CD4-positive, CD25-positive, alpha-beta regulatory T cell (primary cell): ENCODE data around the gene AGBL4. TPM values are rescaled to one million over a fixed set of nuclear protein-coding genes. Genes with fewer than 3 reads are reported as not detected.

Experiments
- ATAC-seq, 2 donors: fragments of 150-1000 bp; cut with Tn5 transposase; one replicate each; pipeline ENCODE4 v1.10.0; 2021; ENCODE audit warnings: low read depth in 2 of 2, moderate number of reproducible peaks in 2 of 2, moderate library complexity in 1 of 2
- DNase-seq, 3 donors: peaks; one replicate each; pipeline versions ENCODE4 v3.0.0 to v3.0.0-alpha.2; 2012 to 2022; ENCODE audit warnings: mixed read lengths in 1 of 3
- H3K27ac ChIP-seq: one replicate; pipeline ENCODE4 v1.7.0; 2013; ENCODE audit warnings: mild to moderate bottlenecking, low read length; ENCODE audit not compliant: insufficient read depth, poor library complexity, severe bottlenecking
- H3K27me3 ChIP-seq: one replicate; pipeline ENCODE4 v1.7.0; 2013; ENCODE audit warnings: low read length; ENCODE audit not compliant: control insufficient read depth, insufficient read depth
- H3K36me3 ChIP-seq: one replicate; pipeline ENCODE4 v1.7.0; 2013; ENCODE audit warnings: mild to moderate bottlenecking, low read length, moderate library complexity; ENCODE audit not compliant: control insufficient read depth, insufficient read depth
- H3K4me1 ChIP-seq: 2 replicates; pipeline ENCODE4 v1.7.0; 2013; ENCODE audit warnings: mild to moderate bottlenecking, low read length; ENCODE audit not compliant: insufficient read depth, control insufficient read depth, poor library complexity, severe bottlenecking
- H3K4me3 ChIP-seq: one replicate; pipeline ENCODE4 v1.7.0; 2013; ENCODE audit warnings: low read depth, mild to moderate bottlenecking, low read length, moderate library complexity
- H3K9me3 ChIP-seq, 2 experiments: 1 replicate in 1 of 2; 2 replicates in 1 of 2; pipeline ENCODE4 v1.7.0; 2013; ENCODE audit warnings: low read length in 2 of 2, mild to moderate bottlenecking in 1 of 2, moderate library complexity in 1 of 2; ENCODE audit not compliant: control insufficient read depth in 2 of 2
- H3K27ac Mint-ChIP-seq, 3 donors: one replicate each; pipeline ENCODE4 v1.8.0; 2020 to 2022; ENCODE audit warnings: mild to moderate bottlenecking in 3 of 3, mixed read lengths in 3 of 3, moderate library complexity in 2 of 3
- H3K27me3 Mint-ChIP-seq: one replicate; pipeline ENCODE4 v1.8.0; 2022; ENCODE audit warnings: mild to moderate bottlenecking, mixed read lengths
- H3K36me3 Mint-ChIP-seq: one replicate; pipeline ENCODE4 v1.8.0; 2020; ENCODE audit warnings: mixed read lengths
- H3K4me1 Mint-ChIP-seq, 4 donors: one replicate each; pipeline ENCODE4 v1.8.0; 2020 to 2022; ENCODE audit warnings: mixed read lengths in 4 of 4, mild to moderate bottlenecking in 1 of 4
- H3K4me3 Mint-ChIP-seq, 4 donors: one replicate each; pipeline ENCODE4 v1.8.0; 2020 to 2022; ENCODE audit warnings: mild to moderate bottlenecking in 4 of 4, mixed read lengths in 4 of 4, moderate library complexity in 3 of 4
- H3K9me3 Mint-ChIP-seq, 7 donors: one replicate each; pipeline ENCODE4 v1.8.0; 2020 to 2022; ENCODE audit warnings: mixed read lengths in 7 of 7, mild to moderate bottlenecking in 3 of 7, moderate library complexity in 2 of 7
- polyA plus RNA-seq, 4 donors: library from polyadenylated mRNA; unstranded; fragments of 300-500 nt; fragmentation: Illumina TruSeq; gene quantifications; one replicate each; pipeline ENCODE4 v1.2.3, GENCODE V29; 2021
- total RNA-seq: library from RNA; stranded (reverse); gene quantifications from one replicate; pipeline ENCODE4 v1.2.3, GENCODE V29; 2022

The AGBL4 gene
- total and polyA plus RNA-seq, 5 donors from 2014 or later = 0.47 TPM; not detected in 4

- no peaks in the 10 kb centered on the region for H3K36me3 ChIP-seq
- Mint-ChIP-seq H3K4me3 (no peak overlapping the region), H3K36me3 (peaks cover 7% of the 10 kb centered on the region), H3K27me3 (peaks cover 4% of the 10 kb centered on the region), H3K27ac (no peak overlapping the region), H3K4me1 (no peaks in the 10 kb centered on the region), H3K9me3 (peaks cover 0 to 2% (median 0%) of the 10 kb centered on the region in 7 donors)
- no peak overlapping the region for H3K4me3 ChIP-seq
- ATAC-seq = no peak
- no peak for DNase-seq
- no peaks in the 10 kb centered on the region for H3K27me3 ChIP-seq
- no peaks in the 10 kb centered on the region for H3K4me1 ChIP-seq
- H3K9me3 ChIP-seq = no peaks in the 10 kb centered on the region
- H3K27ac ChIP-seq = no peak overlapping the region
Observed at GRCh38 chr1:48757363-48757762, 1266.4 kb downstream of the AGBL4 start.

DNA sequence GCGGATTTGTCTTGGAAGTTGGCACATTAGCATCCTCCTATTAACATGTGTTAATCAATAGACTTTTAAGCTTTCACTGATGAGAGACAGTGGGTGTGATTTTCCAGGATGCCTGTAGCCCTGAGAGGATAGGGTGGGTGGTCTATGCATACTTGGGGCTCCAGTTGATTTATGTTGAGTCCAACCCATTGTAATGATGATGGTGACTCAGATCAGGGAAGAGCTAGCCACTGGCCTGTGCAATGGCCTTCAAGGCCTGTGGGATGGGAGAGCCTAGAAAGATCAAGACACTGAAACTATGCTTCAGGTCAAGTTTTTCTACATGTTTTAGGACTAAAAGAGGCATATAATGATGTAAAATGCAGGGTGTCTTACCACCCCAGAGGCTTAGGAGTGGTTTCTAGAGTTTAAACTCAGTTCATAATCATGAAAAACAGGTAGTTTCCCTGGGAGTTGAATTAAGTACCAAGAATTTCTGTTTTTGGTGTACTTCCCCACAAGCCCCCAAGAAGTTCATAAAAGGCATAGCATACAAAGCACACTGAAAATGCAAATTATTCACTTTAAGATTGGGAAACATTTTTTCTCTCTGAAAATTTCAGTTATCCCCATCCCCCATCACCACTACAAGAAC, 1267.0 kb downstream of the AGBL4 start:
- no peaks in the 10 kb centered on the region for H3K36me3 ChIP-seq
- DNase-seq (no peak), ATAC-seq (no peak)
- H3K27ac Mint-ChIP-seq = no peak overlapping the region
- H3K27me3 Mint-ChIP-seq = peaks cover 4% of the 10 kb centered on the region
- H3K4me3 ChIP-seq = no peak overlapping the region
- H3K36me3 Mint-ChIP-seq = peaks cover 7% of the 10 kb centered on the region
- H3K4me1 ChIP-seq = no peaks in the 10 kb centered on the region
- peaks cover 0 to 2% (median 0%) of the 10 kb centered on the region in 7 donors for H3K9me3 Mint-ChIP-seq
- no peaks in the 10 kb centered on the region for H3K27me3 ChIP-seq
- no peaks in the 10 kb centered on the region for H3K4me1 Mint-ChIP-seq
- no peak overlapping the region for H3K27ac ChIP-seq
- H3K4me3 Mint-ChIP-seq = no peak overlapping the region
- H3K9me3 ChIP-seq = no peaks in the 10 kb centered on the region

GRCh38 chr1:48753293-48753692, 1270.5 kb downstream of the AGBL4 start:
- no peaks in the 10 kb centered on the region for H3K27me3 ChIP-seq
- no peak for DNase-seq
- ATAC-seq = no peak
- H3K36me3 Mint-ChIP-seq = no peaks in the 10 kb centered on the region
- no peak overlapping the region for H3K4me3 Mint-ChIP-seq
- H3K27ac Mint-ChIP-seq = no peak overlapping the region
- no peaks in the 10 kb centered on the region for H3K4me1 ChIP-seq
- no peak overlapping the region for H3K27ac ChIP-seq
- H3K4me1 Mint-ChIP-seq = no peaks in the 10 kb centered on the region
- peaks cover 4% of the 10 kb centered on the region for H3K27me3 Mint-ChIP-seq
- peaks cover 0 to 2% (median 0%) of the 10 kb centered on the region in 7 donors for H3K9me3 Mint-ChIP-seq
- H3K4me3 ChIP-seq = no peak overlapping the region
- no peaks in the 10 kb centered on the region for H3K9me3 ChIP-seq
- H3K36me3 ChIP-seq = no peaks in the 10 kb centered on the region

DNA sequence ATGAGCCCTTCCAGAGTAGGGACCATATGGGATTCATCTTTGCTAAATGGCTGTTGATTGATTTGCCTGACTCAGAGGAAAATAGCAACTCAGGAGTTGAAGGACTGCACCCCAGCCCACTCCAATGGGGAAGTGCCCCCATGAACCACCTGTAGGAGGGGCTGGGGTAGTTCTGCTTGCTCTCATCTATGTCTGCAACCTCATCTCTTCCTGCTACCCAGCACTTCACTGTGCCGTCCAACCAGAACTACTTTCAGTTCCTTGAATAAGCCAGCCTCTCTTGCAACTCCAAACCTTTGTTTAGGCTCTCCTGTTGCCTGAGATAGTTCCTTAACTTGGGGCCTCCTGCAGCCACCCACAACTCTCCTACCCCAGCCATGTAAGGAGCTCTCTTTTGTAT, 1273.6 kb downstream of the AGBL4 start:
- Histone ChIP-seq H3K9me3 (no peaks in the 10 kb centered on the region), H3K4me3 (no peak overlapping the region), H3K27me3 (no peaks in the 10 kb centered on the region), H3K27ac (no peak overlapping the region), H3K4me1 (no peaks in the 10 kb centered on the region), H3K36me3 (no peaks in the 10 kb centered on the region)
- Mint-ChIP-seq H3K27ac (no peak overlapping the region), H3K4me1 (no peaks in the 10 kb centered on the region), H3K27me3 (no peaks in the 10 kb centered on the region), H3K9me3 (peaks cover 0 to 3% (median 0%) of the 10 kb centered on the region in 7 donors), H3K4me3 (no peak overlapping the region), H3K36me3 (peaks cover 8% of the 10 kb centered on the region)
- ATAC-seq = peak in 1 of 2 donors; percentile 50
- no peak for DNase-seq

DNA sequence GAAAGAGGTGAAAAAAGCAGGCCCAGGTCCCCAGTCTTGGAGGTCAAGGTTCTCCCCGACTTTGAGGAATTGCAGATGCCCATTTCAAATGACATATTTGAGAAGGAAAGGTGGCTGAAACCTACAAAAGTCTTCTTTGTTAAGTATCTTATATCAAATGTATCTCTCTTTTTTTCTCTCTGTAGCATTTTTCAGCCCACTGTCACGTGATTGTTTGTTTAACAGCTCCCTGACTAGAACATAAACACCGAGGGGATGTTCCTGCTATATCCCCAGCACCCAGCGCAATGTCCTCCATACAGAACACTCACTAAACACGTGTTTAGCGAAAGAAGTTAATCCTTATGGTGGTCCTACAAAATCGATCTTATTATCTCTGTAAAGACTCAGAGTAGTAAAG, 1274.7 kb downstream of the AGBL4 start:
- Histone ChIP-seq H3K4me1 (no peaks in the 10 kb centered on the region), H3K27me3 (no peaks in the 10 kb centered on the region), H3K9me3 (no peaks in the 10 kb centered on the region), H3K4me3 (no peak overlapping the region), H3K27ac (no peak overlapping the region), H3K36me3 (no peaks in the 10 kb centered on the region)
- Mint-ChIP-seq H3K27ac (no peak overlapping the region), H3K36me3 (peaks cover 12% of the 10 kb centered on the region), H3K4me3 (no peak overlapping the region), H3K9me3 (peaks cover 0 to 3% (median 0%) of the 10 kb centered on the region in 7 donors), H3K4me1 (no peaks in the 10 kb centered on the region), H3K27me3 (no peaks in the 10 kb centered on the region)
- no peak for ATAC-seq
- DNase-seq = no peak

GRCh38 chr1:48746906-48747305, 1276.8 kb downstream of the AGBL4 start:
- Mint-ChIP-seq H3K9me3 (peaks cover 0 to 1% (median 0%) of the 10 kb centered on the region in 7 donors), H3K4me3 (no peak overlapping the region), H3K36me3 (peaks cover 12% of the 10 kb centered on the region), H3K27ac (no peak overlapping the region), H3K4me1 (no peaks in the 10 kb centered on the region), H3K27me3 (no peaks in the 10 kb centered on the region)
- Histone ChIP-seq H3K27me3 (no peaks in the 10 kb centered on the region), H3K9me3 (no peaks in the 10 kb centered on the region), H3K4me3 (no peak overlapping the region), H3K27ac (no peak overlapping the region), H3K36me3 (no peaks in the 10 kb centered on the region), H3K4me1 (no peaks in the 10 kb centered on the region)
- no peak for DNase-seq
- ATAC-seq = no peak

GRCh38 chr1:48744032-48744431, 1279.7 kb downstream of the AGBL4 start:
- no peak for ATAC-seq
- Histone ChIP-seq H3K36me3 (no peaks in the 10 kb centered on the region), H3K9me3 (no peaks in the 10 kb centered on the region), H3K27ac (no peak overlapping the region), H3K27me3 (no peaks in the 10 kb centered on the region), H3K4me1 (no peaks in the 10 kb centered on the region), H3K4me3 (no peak overlapping the region)
- no peaks in the 10 kb centered on the region for H3K27me3 Mint-ChIP-seq
- no peaks in the 10 kb centered on the region for H3K4me1 Mint-ChIP-seq
- DNase-seq = no peak
- peaks cover 0 to 1% (median 0%) of the 10 kb centered on the region in 7 donors for H3K9me3 Mint-ChIP-seq
- H3K27ac Mint-ChIP-seq = no peak overlapping the region
- H3K4me3 Mint-ChIP-seq = no peak overlapping the region
- H3K36me3 Mint-ChIP-seq = peaks cover 12% of the 10 kb centered on the region

DNA sequence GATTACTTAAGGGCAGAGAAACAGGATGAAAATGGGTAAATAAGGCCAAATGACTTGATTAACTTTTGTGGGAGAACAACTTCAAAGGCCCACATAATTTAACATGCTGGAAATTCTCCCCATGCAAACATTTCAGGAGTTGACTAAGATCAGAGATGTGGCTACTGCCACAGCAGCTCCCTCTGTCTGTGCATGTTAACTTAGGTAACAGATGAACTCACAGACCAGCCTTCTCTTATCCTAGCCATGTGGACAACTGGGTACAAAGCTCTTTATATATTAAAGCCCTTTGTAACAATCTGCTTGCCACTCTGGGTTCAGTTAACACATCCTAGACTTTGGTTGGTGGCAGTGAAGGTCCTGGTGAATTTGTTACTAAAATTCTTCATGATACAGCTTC, 1280.3 kb downstream of the AGBL4 start:
- H3K27me3 Mint-ChIP-seq = no peaks in the 10 kb centered on the region
- H3K27ac Mint-ChIP-seq = no peak overlapping the region
- H3K9me3 Mint-ChIP-seq = peaks cover 0 to 1% (median 0%) of the 10 kb centered on the region in 7 donors
- Histone ChIP-seq H3K9me3 (no peaks in the 10 kb centered on the region), H3K4me1 (no peaks in the 10 kb centered on the region), H3K4me3 (no peak overlapping the region), H3K27me3 (no peaks in the 10 kb centered on the region), H3K36me3 (no peaks in the 10 kb centered on the region), H3K27ac (no peak overlapping the region)
- no peaks in the 10 kb centered on the region for H3K4me1 Mint-ChIP-seq
- H3K36me3 Mint-ChIP-seq = peaks cover 12% of the 10 kb centered on the region
- ATAC-seq = no peak
- DNase-seq = no peak
- H3K4me3 Mint-ChIP-seq = no peak overlapping the region
